Esophagus (tissue), 2 donors: ENCODE measurements around the gene DLL4. TPM values are rescaled to one million over a fixed set of nuclear protein-coding genes. Genes with fewer than 3 reads are reported as not detected.
A peak's percentile ranks its signal among the peaks of the same experiment; 100 is the strongest.
"Not testable (repeated sequence)": the region's sequence is repeated elsewhere in the genome, so short reads cannot be mapped to it uniquely, and the experiment has no call there.

Experiments
- H3K27ac ChIP-seq, 2 donors: one replicate each; pipeline ENCODE4 v1.5.1; 2013; ENCODE audit warnings: low read depth in 2 of 2, mild to moderate bottlenecking in 2 of 2, inconsistent platforms in 1 of 2, low read length in 1 of 2, moderate library complexity in 1 of 2
- H3K27me3 ChIP-seq, 2 donors: one replicate each; pipeline ENCODE4 v1.6.1; 2013; ENCODE audit warnings: low read length in 2 of 2, control low read depth in 1 of 2, mild to moderate bottlenecking in 1 of 2; ENCODE audit not compliant: insufficient read depth in 2 of 2, control insufficient read depth in 1 of 2
- H3K36me3 ChIP-seq, 2 donors: one replicate each; pipeline ENCODE4 v1.6.1; 2013; ENCODE audit warnings: low read length in 1 of 2; ENCODE audit not compliant: control insufficient read depth in 2 of 2, insufficient read depth in 2 of 2
- H3K4me1 ChIP-seq, 2 donors: one replicate each; pipeline ENCODE4 v1.6.1; 2013; ENCODE audit warnings: low read length in 1 of 2; ENCODE audit not compliant: control insufficient read depth in 2 of 2, insufficient read depth in 2 of 2
- H3K4me3 ChIP-seq, 2 donors: one replicate each; pipeline ENCODE4 v1.5.1; 2013; ENCODE audit warnings: low read length in 2 of 2, mild to moderate bottlenecking in 2 of 2, low read depth in 1 of 2, moderate library complexity in 1 of 2
- H3K9me3 ChIP-seq, 2 donors: one replicate each; pipeline ENCODE4 v1.6.1; 2013; ENCODE audit warnings: mild to moderate bottlenecking in 2 of 2, low read depth in 1 of 2, low read length in 1 of 2, moderate library complexity in 1 of 2; ENCODE audit not compliant: control insufficient read depth in 2 of 2, insufficient read depth in 1 of 2
- whole genome bisulfite sequencing, 2 donors: extraction: QIAGEN DNeasy Blood & Tissue Kit; methylation state at CpG; one replicate each; pipeline ENCODE4 v1.1.7; 2013; 5-methylcytosine and 5-hydroxymethylcytosine counted together
- polyA plus RNA-seq, 2 donors: library from polyadenylated mRNA; stranded (reverse); fragments of 200-250 nt; gene quantifications; one replicate each; pipeline ENCODE4 v1.2.3, GENCODE V29; 2013
- donor health status: healthy with polysubstance abuse.
- donor health status: Bipolar disorder and iron deficiency.

DLL4 gene
- polyA plus RNA-seq, 2 donors = 1.8 to 1.9 TPM

GRCh38 chr15:40948706-40949473 is 19.8 kb downstream of the DLL4 start:
- Histone ChIP-seq H3K4me3 (no peak overlapping the region), H3K4me1 (peaks cover 2 to 6% of the 10 kb centered on the region in 2 donors), H3K36me3 (no peaks in the 10 kb centered on the region), H3K27me3 (no peaks in the 10 kb centered on the region), H3K9me3 (no peaks in the 10 kb centered on the region), H3K27ac (no peak overlapping the region)
- 80 to 82% methylated on average over 21 of the region's 21 CpGs for WGBS, 2 donors

- WGBS, 2 donors = 42 to 51% methylated on average over 7 of the region's 7 CpGs
- Histone ChIP-seq H3K27me3 (no peaks in the 10 kb centered on the region), H3K4me3 (no peak overlapping the region), H3K4me1 (peaks cover 2 to 6% of the 10 kb centered on the region in 2 donors), H3K36me3 (no peaks in the 10 kb centered on the region), H3K27ac (no peak overlapping the region), H3K9me3 (no peaks in the 10 kb centered on the region)
These were observed 20.6 kb downstream of the DLL4 start for GRCh38 chr15:40949756-40950207.

GRCh38 chr15:40951764-40952163 is 22.6 kb downstream of the DLL4 start:
- H3K27ac ChIP-seq = no peak overlapping the region
- no peaks in the 10 kb centered on the region for H3K27me3 ChIP-seq
- 86 to 91% methylated on average over 4 of the region's 4 CpGs for WGBS, 2 donors
- H3K36me3 ChIP-seq = no peaks in the 10 kb centered on the region
- no peak overlapping the region for H3K4me3 ChIP-seq
- H3K9me3 ChIP-seq = no peaks in the 10 kb centered on the region
- H3K4me1 ChIP-seq = peaks cover 2 to 6% of the 10 kb centered on the region in 2 donors

GRCh38 chr15:40952301-40952900 is 23.3 kb downstream of the DLL4 start:
- no peaks in the 10 kb centered on the region for H3K27me3 ChIP-seq
- WGBS, 2 donors = 49 to 50% methylated on average over 23 of the region's 23 CpGs

GRCh38 chr15:40952901-40953712 is 24.0 kb downstream of the DLL4 start, which contains the start of gene CHAC1:
Gene CHAC1 (plus strand): TSS chr15:40953471. CDS start chr15:40953584, 113 bp downstream.
- Histone ChIP-seq H3K27me3 (no peaks in the 10 kb centered on the region), H3K9me3 (no peaks in the 10 kb centered on the region), H3K36me3 (no peaks in the 10 kb centered on the region), H3K27ac (peak within 1 kb of the TSS; percentile 46 to 85), H3K4me1 (peaks cover 0 to 10% of the 10 kb centered on the region in 2 donors), H3K4me3 (peak within 1 kb of the TSS; percentile 70 to 72)
- WGBS, 2 donors = 1% methylated on average over 59 to 72 of the region's 72 CpGs

More at GRCh38 chr15:40952301-40952900, 23.3 kb downstream of the DLL4 start:
- Histone ChIP-seq H3K4me3 (peak overlapping the region; percentile 70 to 72), H3K36me3 (no peaks in the 10 kb centered on the region), H3K4me1 (peaks cover 1 to 6% of the 10 kb centered on the region in 2 donors), H3K9me3 (no peaks in the 10 kb centered on the region), H3K27ac (peak overlapping the region; percentile 46 to 85)

- H3K4me1 ChIP-seq = peaks cover 0 to 10% of the 10 kb centered on the region in 2 donors
- H3K9me3 ChIP-seq = no peaks in the 10 kb centered on the region
- 4 to 9% methylated on average over 17 of the region's 17 CpGs for WGBS, 2 donors
- peak overlapping the region in 1 of 2 donors; percentile 16 for H3K27ac ChIP-seq
- no peaks in the 10 kb centered on the region for H3K36me3 ChIP-seq
- peak overlapping the region; percentile 70 to 72 for H3K4me3 ChIP-seq
- H3K27me3 ChIP-seq = no peaks in the 10 kb centered on the region
These were observed 24.6 kb downstream of the DLL4 start for GRCh38 chr15:40953713-40954074.

GRCh38 chr15:40954158-40954848 is 25.2 kb downstream of the DLL4 start:
- 68 to 73% methylated on average over 8 of the region's 8 CpGs for WGBS, 2 donors
- H3K9me3 ChIP-seq = not testable (repeated sequence)
- peak overlapping the region; percentile 70 to 72 for H3K4me3 ChIP-seq

GRCh38 chr15:40955141-40955903 is 26.2 kb downstream of the DLL4 start:
- Histone ChIP-seq H3K9me3 (no peaks in the 10 kb centered on the region), H3K4me1 (peaks cover 0 to 9% of the 10 kb centered on the region in 2 donors), H3K27ac (no peak overlapping the region), H3K27me3 (no peaks in the 10 kb centered on the region), H3K36me3 (no peaks in the 10 kb centered on the region), H3K4me3 (peak overlapping the region; percentile 3 to 12)
- 89 to 90% methylated on average over 20 of the region's 20 CpGs for WGBS, 2 donors

More at GRCh38 chr15:40954158-40954848, 25.2 kb downstream of the DLL4 start:
- H3K27me3 ChIP-seq, H3K36me3 ChIP-seq, H3K27ac ChIP-seq, H3K4me1 ChIP-seq: not testable (repeated sequence)
